Measurements from ENCODE around the gene DIP2B.

The DIP2B gene

DNA sequence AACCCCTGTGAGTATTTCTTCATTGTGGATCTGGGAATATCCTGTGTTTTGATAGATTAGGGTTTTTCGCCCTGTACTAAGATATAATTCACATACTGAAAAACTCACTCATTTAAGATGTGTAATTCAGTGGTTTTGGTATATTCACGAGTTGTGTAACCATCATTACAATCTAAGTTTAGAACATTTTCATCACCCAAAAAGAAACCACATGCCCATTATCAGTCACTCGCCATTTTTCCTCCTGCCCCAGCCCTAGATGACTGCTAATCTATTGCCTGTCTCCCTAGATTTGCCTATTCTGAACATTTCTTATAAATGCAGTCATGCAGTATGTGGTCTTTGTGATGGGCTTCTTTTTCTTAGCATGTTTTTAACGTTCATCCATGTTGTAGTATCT, 191.2 kb downstream of the DIP2B start:
- no peak for DNase-seq

DNA sequence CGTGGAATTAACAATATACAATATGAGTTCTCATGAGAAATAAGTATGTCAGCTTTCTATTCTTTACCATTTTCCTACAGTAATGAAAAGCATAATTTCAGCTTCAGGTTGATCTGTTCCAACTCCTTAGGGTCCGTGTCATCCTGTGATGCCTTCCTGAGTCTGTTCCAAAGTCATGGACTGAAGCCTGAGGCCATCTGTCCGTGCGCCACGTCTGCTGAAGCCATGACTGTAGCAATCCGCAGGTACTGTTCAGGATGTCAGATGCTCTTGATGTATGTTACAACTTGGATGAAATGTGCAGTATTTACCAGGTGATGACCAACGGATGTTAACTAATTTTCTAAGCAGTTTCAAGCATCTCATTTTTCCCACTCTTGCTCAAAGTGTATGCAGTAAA, 192.1 kb downstream of the DIP2B start:
- DNase-seq: no peak

DNA sequence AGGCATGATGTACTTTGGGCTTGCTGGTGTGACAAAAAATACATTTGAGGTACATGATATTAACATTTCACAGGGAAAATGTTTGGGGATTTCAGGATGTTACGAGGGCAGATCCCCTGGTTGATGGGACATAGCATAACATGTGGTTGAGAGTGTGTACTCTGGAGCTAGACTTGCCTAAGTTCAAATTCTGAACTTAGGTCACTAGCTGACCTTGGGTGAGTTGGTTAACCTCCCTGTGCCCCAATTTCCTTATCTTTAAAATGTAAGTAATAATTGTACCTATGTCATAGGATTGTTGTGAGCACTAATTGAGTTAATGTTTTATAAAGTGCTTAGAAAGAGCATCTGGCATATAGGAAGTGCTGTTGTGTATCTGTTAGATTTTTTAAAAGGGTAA, 194.4 kb downstream of the DIP2B start:
- no peak for DNase-seq

DNA sequence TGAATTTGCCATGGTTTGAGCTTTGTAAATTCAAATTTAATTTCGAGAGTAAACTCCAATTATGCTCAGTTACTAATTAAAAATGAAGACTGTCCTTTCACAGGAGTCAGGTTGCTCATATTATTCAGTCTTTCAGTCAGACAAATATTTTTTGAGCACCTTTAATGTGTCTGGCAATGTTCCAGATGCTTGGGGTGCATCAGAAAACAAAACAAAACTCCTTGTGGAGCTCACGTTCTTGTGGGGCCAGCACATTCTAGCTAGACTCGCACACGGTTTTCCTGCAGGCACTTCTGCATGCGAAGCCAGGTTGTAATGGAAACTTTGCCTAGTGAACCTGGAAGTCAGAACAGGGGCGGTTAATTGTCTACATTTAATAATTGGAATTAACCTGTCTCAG, 195.2 kb downstream of the DIP2B start:
- no peak for DNase-seq

DNA sequence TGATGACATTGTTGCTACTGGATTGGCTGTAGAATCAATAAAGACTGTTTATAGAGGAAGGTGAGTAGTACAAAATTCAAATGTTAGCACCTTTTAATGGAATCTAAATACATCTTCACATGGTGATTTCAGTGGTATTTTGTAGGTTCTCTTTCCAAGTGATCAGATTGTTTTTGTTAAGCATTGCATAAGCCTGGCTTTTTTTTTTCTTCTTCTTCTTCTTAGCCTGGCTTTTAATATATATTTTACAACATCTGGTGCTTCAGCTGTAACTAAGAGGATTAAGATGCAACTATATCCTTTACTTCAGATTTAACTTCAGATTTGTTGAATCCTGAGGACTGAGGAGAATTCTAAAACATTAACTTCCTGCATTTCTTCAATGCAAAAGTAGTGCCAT, 201.8 kb downstream of the DIP2B start:
- DNase-seq: no peak

DNA sequence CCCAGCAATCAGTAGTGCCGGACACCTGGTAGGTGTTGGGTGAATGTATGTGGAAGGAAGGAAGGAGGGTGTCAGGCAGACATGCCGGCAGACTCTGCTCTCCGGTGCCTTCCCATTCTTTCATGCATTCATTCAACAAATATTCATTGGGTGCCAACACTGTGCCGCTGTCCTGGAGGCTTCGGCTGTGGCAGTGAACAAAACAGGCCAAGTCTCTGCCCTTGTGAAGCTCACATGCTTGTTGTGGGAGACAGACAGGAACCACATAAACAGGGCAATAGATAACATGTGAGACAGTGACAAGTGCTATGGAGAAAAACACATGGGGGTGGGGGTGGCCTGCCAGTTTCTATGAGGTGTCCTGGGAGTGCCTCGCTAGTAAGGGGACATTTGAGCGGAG, 202.6 kb downstream of the DIP2B start:
- no peak for DNase-seq

DNA sequence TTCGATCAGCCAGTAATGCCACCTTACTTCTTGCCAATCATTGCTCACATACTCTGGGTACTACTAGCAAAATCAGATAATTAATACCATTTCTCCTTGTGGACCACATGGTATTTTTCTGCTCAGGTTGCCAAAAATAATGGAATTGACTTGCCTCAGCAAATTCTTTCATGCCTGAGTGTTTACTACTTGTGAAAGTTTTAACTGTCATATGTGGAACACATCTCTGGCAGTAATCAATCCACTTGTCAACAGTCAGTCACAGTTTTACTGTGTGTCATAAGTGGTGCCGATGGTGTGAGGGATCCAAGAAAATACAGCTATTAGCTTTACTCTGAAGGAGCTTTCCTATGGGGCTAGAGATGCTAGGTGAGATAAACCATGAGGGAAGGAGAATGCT, 203.8 kb downstream of the DIP2B start:
- DNase-seq: no peak

DNA sequence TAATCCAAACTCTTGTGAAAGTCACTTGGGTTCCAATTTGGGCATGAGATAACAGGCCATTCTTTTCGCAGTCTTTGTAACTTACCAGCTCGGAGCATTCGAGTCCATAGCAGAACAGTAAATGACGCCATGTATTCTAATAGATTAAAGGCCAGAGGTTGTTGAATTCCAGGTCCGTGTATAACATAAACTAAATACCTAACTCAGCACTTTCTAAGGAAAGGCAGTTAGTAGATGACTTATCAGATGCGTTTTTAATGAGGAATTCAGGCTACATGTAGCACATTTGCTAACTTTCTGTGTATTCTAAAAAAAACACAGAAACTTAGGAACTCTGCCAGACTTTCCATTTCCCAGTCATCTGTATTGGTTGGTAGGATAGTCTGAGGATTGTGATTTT, 206.3 kb downstream of the DIP2B start:
- no peak for DNase-seq

DNA sequence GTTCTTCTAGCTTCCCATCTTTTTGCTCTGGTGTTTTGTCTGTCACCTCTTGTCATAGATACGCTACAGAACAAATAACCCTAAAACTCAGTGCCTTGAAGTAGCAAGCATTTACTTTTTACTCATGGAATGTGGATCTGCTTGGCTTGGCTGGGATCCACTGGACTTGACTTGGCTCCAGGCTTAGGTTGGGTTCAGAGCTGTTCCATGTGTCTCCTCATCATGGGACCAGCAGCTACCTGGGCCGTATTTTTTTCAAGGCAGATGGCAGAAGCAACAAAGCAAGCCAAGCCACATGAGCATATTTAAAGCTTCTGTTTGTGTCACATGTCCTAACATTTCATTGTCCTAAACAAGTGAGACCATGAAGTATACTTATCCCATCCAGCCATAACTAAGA, 210.4 kb downstream of the DIP2B start:
- DNase-seq: no peak

DNA sequence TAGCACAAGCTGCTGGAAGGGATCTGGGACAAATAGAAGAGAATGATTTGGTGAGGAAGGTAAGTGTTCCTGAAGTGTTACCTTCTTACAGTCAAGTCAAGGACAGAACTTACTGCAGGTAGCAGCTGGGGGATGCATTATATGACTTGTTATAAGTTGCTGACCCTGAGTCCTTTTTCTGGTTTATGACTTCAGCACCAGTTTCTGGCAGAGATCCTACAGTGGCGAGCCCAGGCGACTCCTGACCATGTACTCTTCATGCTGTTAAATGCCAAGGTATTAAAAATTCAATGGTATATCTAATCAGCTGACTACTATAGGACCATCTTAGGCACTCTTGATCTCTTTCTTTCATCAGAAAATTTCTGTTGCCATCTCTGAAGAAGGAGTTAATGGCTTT, 214.0 kb downstream of the DIP2B start:
- DNase-seq: no peak

DNA sequence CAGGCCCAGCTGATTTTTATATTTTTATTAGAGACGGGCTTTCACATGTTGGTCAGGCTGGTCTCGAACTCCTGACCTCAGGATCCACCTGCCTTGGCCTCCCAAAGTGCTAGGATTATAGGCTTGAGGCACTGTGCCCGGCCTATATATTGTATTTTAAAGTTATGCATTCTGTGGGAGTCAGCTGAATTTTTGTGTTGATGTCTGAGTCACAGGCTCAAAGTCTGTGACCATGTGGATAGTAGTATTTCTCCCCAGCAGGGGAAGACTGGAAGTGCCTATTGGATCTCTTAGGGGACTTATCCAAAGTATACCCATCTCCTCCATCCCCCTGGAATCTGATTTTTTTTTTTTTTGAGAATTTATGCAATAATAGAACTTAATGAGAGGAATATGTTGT, 215.3 kb downstream of the DIP2B start:
- DNase-seq: no peak

DNA sequence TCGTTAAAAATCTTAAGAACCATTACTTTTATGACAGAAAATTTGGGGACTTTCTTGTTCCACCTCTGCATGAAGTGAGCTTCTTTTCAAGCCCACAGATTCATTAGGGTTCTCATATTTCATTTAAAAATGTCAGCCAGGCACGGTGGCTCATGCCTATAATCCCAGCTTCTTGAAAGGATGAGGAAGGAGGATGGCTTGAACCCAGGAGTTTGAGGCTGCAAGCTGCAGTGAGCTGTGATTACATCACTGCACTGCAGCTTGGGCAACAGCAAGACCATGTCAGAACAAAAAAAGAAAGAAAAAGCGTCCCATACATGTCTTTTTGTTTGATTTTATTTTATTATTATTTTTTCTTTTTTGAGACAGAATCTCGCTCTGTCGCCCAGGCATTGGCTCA, 215.7 kb downstream of the DIP2B start:
- no peak for DNase-seq

DNA sequence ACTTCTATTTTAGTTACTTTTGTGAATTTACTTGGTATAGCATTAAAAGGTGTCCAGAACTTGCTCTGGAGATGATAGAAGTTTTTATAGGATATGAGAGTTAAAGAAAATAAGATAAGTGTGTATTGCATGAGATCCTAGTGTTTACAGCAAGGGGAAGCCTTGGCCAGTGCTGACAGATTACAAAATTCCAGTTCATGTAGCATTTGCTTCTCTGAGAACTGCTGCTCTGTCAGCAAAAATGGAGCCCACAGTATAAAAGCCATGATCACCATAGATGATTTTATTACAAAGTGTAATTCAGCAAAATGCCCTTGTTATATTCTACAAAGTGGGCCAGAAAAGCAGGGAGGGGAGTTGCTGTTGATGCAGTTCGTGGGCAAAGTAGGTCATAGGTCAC, 219.1 kb downstream of the DIP2B start:
- no peak for DNase-seq

DNA sequence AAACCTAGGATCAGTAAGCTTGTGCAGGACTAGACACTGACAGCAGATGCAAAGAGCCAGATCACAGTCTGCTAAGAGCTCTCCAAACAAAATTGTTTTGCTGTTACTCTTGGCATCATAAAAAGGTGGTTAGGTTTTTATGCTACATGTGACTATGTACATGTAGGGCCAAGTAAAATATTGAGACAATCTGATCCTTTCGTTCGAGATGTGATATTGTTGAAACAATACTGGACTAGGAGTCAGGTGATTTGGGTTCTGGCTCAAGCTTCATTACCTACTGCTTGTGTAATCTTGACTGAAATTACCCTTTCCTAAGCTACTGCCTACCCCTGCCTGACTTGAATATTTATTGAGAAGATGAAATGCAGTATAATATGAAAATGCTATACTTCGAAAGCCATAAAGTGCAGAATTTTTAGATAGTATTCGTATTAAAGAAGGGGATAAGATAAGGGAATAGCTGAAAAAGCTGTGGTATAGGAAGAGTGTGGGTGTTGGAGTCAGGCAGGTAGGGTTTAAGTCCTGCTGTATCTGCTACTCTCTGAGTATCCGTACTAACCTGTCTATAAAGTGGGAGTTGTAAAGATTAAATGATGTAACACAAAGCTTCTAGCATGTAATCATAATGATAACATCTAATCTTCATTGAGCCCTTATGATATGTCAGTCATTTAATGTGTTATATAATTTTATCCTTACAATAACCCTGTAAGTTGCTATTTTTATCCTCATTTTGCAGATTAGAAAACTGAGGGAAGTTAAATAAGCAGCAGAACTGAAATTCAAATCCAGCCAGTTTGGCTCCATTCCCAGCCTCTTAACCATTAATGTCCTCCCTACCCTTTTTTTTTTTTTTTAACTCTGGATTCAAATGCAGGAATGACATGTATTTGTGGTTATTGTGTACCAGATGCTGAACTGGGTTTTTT, 220.5 kb downstream of the DIP2B start:
- no peak for DNase-seq

DNA sequence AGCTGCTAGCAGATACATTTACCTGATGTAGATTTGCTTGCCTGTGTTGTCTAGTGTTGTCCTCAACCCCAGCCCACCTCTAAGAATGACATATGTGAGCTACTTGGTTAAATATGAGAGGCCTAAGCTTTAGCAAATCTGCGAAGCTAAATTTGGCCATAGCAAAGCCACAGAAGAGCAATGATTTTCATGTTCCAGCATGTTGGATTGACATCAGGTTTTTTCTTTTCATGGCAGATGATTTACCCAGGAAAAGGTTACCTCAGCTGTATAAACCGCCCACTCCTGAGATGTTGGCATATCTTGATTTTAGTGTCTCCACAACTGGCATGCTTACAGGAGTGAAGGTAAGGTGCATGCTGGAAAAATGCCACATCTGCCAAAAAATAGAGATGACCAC, 222.7 kb downstream of the DIP2B start:
- no peak for DNase-seq

DNA sequence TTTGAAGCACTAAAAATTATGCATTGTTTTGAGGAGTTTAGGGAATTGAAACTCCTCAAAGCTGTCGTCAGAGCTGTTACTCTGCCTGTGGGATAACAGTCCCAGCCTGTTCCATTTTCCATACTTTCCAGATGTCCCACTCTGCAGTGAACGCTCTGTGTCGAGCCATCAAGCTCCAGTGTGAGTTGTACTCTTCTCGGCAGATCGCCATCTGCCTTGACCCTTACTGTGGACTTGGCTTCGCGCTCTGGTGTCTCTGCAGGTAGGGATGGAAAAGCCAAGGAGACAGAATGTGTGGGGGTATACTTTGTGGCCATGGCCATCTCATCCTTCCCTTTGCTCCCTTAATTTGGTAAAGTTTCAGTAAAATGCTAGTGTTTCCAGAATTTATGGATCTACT, 223.6 kb downstream of the DIP2B start:
- no peak for DNase-seq

DNA sequence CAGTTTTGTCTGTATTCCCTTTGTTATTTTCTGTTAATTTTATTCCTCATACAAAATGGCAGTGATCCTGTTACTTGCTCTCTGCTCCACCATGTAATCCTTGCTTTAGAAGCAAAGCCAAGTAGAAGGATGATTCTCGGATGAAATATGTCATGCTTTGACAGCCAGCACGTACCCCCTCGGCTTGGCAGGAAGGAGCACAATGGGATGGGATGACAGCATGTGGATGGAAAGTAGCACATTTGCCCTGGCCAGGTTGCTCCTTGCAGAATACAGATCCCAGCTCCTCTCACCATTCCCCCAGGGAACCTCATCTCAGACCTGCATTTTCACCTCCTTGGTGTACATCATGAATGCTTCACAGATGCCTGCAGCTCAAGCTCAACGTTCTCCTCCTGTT, 224.1 kb downstream of the DIP2B start:
- no peak for DNase-seq

DNA sequence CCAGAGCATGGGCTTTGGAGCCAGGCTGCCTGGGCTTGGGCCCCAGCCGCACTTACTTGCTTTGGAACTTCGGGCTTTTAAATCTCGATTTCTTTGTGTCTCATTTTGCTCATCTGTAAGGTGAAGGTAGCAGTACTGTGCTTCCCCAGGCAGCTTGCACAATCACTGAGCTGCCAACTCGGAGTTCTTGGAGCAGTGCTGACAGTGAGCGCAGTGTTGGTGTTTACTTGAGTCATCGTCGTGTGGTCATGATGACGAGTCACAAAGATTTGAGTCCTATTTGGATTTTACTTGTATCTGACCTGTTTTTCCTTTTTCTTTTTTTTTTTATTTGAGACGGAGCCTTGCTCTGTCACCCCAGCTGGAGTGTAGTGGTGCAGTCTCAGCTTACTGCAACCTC, 227.8 kb downstream of the DIP2B start:
- DNase-seq: no peak

DNA sequence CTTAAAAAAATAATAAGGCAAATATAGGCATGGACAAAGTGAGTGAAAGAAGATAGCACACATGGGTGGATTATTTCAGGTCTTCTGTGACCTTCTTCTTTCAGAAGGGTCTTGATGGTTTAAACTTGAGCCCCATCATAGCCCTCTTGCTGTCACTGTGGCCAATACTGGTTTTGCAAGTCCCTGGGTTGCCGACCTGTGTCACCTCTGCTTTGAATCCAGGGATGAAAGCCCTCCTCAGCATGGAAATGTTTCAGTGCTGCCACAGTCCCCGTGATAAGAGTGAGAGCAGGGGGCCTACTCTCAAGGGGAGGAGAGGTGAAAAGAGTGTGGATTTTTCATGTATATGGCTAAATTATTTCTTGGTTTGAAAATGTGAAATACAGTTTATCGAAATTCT, 228.9 kb downstream of the DIP2B start:
- no peak for DNase-seq

DNA sequence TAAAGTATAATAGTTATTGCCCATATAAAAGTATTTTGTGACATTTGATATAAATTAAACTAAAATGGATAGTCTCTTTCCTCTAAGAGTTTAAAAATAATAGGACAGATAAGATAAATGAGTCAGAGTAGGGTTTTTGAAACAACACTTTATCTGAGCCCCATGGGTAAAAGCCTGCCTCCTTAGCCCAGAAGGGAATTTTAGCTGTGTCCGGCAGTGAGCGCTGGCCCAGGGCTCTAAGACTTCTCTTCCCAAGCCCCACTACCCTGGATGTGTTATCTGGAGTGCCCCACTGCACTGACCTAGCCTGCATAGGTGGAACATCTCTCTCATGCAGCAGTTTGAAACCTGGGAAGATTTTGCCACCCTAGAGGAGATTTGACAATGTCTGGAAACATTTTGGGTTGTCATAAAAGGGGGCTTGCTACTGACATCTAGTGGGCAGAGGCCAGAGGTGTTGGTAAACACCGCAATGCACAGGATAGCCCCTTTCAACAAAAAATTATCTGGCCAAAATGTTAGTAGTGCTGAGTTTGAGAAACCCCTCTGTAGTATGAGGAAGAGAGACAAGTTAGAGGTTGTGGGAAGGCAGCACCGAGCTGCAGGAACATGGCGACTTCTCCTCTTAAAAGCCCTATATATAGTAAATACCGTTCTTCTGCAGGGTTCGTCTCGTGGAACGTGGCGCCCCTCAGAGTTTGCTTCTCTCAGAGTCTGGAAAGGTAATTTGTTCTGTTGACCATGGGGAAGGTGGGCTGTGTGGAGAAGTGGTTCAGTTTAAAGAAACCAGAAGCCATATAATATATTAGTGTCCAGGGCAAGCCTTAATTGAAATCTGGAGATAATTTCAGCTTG, 229.9 kb downstream of the DIP2B start:
- DNase-seq: peak; percentile 5

DNA sequence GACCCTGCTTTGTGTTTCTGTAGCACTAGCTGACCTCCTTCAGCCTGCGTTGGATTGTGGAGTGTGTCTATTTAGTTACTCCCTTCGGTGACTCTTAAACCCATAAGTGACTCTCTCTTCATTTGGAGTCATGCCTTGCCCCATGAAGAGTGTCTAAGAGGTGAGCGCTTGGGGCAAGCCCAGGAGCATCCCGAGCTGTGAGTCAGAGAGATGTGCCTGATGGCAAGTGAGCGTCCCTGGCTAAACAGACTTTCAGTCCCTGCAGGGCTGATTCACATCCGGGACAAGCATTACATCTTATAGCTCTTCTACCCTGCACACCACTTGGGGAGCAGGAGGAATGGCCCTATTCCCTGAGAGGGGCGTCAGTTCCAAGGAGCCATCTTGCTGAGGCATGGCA, 234.8 kb downstream of the DIP2B start:
- no peak for DNase-seq

DNA sequence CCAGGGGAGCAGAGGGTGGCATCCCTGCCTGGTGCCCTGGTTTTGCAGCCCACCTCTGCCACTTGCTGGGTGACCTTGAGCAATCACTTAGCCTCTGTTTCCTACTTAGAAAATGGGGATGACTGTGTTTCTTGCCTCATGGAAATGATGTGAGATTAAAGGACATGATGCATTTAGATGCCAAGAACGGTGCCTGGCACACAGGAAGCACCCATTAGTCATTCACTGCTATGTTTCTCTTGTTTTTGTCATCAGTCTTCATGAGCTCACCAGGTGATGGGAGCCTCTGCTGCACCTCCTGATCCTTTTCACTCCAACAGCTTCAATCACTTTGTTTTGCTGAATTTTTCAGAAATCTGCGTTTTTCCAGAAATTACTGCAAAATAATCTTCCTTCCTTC, 235.5 kb downstream of the DIP2B start:
- DNase-seq: no peak

DNA sequence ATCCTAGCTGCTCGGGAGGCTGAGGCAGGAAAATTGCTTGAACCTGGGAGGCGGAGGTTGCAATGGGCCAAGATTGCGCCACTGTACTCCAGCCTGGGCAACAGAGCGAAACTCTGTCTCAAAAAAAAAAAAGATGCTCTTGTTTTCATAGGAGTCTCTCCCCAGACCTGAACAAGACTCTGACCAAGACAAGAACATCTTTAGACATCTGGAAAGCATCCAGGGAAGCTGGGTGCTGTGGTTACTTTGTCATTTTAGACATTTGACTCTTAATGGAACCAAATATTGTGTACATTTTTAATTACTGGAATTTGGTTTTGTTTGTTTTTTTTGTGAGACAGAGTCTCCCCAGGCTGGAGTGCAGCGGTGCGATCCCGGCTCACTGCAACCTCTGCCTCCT, 238.0 kb downstream of the DIP2B start:
- DNase-seq: no peak

DNA sequence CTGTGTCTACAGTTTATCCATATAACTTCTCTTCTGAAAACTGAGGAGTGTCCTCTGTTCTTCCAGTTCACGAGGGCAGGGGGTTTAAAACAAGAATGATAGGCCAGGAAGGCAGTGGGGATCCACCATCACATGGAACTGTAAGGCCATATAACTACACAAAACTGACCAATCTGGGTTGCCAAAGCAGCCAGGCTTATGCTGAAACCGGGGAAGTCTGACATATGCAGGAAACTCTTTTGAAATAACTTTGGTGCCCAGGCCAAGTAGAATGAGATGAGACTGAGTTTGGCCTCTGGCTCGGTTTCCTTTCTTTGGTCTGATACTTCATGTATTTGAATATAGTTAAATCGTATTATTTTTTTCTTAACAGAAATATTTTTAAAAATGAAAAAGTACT, 241.1 kb downstream of the DIP2B start:
- no peak for DNase-seq
